HG03175 (cell line): ENCODE measurements around the gene HYAL2.

Experiments used
- ATAC-seq: cut with Tn5 transposase; IDR thresholded peaks from one replicate; pipeline ENCODE4 v1.9.1; 2021; ENCODE audit warnings: mild to moderate bottlenecking, moderate library complexity; ENCODE audit not compliant: unreplicated experiment

The HYAL2 gene

DNA sequence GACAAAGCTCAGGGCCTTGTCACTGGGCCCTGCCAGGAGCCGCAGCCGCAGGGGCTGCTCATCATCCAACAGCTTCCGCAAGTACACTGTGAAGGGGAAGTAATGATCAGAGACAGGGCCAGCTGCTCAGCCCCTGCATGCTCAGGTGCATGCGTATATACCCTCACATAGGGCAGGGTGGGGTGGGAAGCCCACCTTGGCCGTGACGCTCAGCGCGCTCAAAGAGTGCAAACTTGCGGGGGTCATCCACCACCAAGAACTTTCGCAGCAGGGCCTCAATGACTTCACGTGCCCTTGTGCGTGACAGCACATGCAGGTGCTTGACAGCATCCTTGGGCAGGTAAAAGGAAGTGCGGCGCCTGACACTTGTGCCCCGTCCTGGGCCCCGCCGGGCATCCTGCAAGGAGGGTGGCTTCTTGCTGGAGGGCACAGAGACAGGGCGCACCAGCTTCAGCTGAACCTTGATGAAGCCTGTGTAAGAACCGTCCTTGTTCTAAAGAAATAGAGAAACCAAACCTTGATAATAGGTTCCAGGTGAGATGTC is 8.9 kb upstream of the HYAL2 start:
- ATAC-seq, result no peak

DNA sequence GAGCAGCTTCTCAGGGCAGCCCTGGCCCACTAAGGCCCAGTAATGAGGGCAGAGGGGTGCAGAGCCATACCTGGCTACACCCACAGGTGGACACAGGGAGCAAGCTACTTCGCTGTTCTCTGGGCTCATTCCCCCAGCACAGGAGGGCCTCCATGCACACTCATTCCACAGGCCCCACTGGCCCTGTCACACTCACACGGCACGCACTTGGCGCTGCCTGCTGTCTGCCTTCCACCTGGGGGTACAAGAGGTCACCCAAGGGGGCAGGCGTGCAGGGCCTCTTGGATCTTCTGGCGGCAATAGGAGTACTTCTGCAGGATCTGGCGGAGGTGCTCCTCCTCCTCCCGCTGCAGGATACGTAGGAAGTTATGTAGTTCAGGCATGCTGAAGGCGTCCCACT is 7.8 kb upstream of the HYAL2 start:
- no peak for ATAC-seq

DNA sequence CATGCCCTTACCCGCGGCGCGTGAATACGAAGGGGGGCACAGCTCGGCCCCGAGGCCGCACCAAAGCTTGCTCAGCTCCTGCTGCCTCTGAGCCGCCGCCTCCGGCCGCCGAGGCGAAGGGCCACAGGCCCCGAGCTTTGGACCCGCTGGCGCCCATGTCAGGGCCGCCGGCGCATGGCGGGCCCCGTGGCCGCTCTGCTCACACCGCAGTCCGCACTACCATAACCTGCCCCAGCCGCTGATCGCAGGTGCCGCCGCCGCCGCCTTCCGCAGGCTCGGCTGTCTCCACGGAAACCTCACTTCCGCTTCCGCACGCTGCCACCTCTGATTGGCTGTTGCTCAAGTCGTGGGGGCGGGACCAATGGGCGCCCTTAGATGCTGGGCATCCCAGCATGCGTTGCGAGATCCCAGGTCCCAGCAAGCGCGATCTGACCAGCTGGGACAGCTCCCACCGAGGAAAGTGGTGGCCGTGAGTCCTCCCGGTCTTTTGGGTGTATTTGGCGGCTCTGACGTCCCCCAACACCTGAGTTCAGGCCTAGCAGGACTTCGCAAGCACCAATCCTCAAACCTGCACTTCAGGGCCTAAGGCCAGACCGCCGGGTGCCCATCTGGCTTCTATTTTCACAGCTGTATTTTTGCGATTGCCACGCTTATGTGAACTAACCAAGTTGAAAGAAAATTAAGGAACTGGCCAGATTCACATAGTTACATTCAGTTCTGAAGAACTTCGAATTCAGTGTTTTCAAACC is 5.6 kb upstream of the HYAL2 start, which contains the start of gene TUSC2:
TSS of gene TUSC2 (minus strand) at position 281 of the 749 bp plus-strand sequence. CDS start at position 157, 124 bp downstream.
- peak; percentile 90 for ATAC-seq

DNA sequence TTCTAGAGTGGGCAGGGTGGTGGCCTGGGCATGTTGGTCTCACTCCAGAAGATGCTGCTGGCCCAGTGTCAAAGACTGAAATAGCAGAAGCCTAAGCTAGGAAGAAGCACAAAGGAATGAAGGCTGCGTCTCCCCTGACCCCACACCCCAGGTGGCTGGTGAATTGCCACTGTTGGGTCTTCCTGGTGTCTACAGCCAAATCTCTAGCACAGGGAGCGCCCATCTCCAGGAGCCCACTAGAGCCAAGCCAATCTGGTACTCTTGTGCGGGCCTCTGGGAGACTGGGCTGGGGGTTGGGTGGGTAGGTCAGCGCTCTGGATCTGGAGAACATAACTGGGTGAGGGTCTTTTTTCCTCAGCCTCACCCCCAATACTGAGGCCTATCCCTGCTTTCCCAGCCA is 4.6 kb upstream of the HYAL2 start:
- no peak for ATAC-seq

DNA sequence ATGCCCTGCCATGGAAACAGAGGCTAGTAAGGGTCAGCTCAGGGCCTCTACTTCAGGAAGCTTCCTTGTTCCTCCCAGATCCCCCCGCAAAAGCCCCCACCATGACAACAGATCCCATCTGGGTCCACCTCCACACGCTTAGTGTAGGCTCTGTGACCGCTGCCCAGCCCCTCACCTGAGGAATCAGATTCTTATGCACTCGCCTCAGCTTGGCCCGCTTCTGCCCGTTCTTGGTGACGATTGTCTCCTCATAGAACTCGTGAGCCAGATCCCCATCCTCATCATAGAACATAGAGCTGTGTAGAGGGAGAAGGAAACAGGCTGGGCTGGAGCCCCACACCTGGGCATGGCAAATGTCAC is 3.6 kb upstream of the HYAL2 start:
- no peak for ATAC-seq

DNA sequence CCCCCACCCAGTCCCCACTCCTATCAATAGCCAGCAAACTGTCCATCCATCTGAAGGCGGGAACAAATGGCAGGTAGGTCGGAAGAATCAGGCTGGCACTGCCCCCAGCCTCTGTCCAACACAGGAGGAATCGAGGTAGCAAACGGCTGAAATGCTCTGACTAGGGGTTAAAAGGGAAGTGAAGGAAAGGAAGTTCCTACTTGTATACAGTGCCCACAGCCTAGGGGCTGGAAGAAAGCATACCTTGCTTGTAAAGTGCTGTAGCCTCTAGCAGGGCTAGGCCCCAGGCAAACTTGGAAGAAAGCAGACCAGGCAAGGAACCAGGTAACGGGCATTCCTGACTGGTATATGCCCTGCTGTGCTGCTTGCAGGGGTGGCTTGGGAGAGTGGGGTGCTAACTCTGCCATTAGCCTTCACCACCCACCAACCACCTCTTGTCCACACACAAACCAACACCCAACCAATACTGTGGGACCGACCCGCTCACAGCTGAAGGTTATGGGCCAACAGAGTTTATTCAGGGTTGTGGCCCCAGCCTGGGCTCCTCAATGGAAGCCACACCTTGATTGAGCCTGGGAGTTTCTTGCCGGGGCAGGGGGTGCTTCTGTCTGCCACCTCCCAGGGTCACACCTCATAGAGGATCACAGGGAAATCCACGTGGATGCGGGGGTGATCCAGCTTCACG is 3.1 kb upstream of the HYAL2 start:
- ATAC-seq, result no peak

DNA sequence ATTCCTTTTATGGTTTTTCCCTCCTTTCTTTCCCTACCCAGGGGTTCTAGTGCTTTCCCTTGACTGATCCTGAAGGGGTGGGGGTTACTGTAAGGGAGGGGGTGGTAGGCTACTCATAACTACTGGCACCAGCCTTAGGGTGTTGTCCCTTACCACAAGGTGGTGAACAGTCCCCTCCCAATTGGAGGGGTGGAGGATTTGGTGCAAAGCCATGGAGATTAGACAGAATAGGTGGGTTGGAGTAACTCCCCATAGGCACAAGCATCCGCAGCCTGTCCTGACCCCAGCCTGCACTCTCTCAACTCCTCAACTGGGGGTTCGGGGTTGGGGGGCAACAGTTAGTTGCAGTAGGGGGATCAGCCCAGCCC is 2.6 kb upstream of the HYAL2 start:
- ATAC-seq, result no peak

DNA sequence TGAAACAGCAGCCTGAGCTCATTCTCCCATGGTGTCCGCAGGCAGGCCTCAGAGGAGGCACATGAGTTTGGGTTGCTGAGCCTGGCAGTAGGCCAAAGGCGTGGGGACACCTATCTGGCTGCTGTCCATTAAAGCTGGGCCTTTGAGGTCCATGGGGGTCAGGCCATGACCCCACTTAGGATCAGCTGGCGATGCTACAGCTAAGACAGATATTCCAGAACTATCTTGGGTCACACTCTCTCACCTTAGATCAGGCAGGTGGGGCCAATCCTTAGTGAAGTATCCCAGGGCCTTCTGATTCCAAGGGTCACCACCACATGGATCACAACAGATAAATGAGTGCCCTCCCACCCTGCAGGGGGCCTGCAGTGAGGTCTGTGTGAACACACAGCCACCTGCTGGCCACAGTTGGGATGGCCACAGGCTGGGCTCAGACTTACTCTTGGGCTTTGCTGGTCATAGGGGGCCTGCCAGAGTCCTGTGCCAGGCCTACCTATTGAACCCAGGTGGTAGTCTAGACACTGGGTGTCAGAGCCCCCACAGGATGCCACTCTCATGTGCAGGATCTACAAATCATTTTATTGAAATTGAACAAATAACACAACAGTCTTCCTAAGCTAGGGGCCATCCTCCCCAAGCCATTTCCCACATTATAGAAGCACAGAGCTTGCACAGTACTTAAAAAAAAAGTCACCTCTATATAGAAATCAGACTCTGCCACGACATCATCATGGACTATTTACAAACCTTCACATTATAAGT is 2.0 kb upstream of the HYAL2 start:
- ATAC-seq, result no peak

DNA sequence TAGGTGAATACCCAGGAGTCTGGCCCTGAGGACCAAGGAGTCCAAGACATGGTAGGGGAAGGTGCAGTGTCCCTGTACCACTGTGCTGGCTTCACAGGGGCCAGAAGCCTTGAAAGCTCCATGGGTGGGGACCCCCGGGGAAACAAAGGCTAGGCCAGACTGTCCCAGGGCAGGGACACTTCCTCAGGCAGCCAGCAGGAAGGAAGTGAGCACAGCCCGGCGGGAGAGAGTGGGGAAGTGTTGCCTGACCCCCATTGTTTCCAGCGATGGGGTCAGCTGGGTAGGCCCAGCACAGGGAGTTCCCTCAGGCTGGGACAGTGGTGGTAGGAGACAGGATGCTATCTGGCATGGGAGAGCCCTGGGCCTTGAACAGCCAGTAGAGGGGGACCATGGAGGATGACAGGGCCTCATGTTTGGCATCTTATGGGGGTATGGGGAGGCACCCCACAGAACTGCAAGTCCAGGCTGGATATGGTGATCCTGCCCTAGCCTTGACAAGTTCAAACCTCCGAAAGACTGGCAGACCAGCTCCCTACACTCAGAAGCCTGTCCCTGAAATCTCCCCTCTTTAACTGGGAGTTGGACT is 1.2 kb upstream of the HYAL2 start:
- ATAC-seq, result no peak

DNA sequence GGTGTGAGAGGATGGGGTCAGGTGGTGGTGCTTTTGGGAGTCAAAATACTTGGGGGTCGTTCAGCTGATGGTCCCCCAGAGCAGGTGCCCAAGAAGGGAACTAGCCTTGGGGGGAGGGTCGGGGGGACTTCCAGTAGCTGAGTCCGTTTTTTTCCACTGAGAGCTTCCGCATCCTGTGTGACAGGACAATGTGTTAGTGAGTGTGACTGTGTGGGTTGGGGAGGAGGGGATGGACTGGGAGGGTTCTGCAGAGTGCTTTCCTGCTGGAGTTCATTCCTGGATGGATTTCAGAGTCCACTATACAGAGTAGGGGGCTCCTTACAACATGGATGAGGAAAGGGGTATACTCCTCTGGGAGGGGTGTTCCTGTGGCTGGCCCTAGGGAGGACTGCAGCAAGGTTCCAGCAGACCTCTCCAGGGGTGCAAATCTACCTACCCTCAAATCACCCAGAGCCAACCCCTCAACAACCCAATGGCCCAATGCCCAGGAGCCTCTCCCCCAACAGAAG is 601 bp upstream of the HYAL2 start:
- ATAC-seq, result no peak

DNA sequence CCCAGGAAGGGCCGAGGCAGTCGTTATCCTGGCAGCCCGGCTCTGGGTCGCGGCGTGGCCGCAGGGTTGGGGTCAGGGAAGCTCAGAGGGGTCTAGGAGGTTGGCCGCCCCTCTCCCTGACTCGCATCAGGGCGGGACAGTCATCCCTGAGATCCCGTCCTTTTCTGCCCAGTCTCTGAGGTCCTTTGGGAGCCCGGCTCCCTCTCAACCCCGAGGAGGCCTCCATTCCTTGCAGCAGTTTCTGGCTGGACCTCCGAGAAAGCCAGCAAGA is 495 bp downstream of the HYAL2 start:
- no peak for ATAC-seq

DNA sequence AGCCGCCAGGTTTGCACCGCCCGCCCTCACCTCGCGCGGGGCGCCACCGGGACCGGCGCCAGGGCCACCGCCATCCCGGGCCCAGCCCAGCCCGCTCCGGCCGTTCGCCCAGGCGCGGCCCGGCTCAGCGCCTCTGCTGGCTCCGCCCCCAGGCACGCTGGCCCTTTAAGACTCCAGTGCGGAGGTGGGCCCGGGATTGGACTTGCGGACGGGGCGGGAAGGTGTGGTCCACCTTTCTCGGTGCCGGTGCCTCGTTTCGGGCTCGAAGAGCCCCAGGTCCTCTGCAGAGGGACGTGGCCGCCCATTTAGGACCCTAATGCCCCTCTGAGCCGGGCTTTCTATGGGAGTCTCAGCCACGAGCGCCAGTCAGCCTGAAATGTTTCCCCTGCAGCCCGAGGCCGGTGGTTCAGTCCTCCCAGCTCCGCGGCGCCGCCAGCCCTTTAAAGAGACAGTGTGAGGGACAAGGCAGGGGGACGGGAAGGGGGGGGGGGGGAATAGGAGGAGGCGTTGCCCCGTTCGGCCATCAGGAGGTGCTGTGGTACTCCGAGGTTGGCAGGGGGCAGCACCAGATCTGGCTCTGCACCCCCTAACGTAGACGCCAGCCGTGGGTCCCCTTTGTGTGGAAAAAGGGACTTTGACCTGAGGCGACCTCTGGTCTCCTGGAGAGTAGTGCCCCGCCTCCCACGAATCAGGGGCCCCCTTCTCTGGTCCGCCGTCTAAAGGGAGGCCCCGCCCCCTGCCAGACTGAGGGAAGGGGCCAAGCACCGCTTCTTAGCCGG is 1.0 kb downstream of the HYAL2 start:
- ATAC-seq, result peak; percentile 82

DNA sequence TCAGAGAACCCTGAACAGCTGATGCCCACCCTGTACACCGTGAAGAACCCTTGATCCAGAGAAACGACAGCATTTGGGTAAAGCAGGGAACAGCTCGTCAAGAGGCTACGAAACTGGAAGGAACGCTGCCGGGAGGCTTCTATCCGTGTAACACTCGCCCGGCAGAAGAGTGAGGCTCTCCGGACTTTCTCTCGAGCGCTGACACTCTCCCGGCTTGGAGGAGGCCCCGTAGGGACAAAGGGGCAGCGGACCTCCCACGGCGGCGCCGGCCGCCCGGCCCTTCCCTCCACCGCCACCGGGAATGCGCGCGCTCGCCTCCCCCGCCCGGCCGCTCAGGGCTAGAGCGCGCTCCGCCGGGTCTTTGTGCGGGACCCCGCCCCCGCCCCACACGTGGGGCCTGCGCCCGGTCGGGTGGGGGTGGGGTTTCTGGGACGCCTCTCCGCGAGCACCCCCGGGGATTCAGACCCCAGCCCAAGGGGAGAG is 1.7 kb downstream of the HYAL2 start:
- peak; percentile 41 for ATAC-seq

DNA sequence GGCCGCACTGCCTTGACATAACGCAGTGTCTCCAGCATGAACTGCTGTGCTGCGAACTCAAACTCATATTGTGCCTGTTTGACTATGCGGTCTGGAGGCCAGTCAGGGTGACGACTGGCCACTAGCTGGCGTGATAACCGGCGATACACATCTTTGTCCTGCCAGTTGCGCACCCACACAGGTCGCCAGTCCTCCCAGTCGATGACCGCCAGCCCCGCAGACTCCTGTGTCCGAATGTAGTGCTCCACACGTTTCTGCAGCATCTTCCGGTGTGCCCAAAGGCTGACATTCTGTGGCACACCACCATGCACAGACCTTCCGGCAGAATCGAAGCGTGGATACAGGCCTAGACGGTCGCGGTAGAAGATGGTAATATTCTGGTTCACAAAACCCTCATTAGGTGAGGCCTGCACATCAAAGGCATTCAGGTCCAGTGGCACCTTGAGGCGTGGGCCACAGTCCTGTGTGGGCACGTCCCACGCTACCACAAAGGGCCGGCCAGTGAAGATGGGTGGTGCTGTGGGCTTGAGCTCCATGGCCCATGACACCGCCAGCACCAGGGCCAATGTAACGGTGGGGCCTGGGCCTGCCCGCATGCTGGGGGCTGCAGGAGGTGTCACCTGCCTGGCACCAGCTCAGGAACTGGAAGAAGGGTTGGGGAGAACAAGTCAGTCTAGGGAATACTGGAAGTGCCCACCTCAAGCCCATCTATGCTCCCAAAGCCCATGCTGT is 2.5 kb downstream of the HYAL2 start:
- ATAC-seq, result no peak

DNA sequence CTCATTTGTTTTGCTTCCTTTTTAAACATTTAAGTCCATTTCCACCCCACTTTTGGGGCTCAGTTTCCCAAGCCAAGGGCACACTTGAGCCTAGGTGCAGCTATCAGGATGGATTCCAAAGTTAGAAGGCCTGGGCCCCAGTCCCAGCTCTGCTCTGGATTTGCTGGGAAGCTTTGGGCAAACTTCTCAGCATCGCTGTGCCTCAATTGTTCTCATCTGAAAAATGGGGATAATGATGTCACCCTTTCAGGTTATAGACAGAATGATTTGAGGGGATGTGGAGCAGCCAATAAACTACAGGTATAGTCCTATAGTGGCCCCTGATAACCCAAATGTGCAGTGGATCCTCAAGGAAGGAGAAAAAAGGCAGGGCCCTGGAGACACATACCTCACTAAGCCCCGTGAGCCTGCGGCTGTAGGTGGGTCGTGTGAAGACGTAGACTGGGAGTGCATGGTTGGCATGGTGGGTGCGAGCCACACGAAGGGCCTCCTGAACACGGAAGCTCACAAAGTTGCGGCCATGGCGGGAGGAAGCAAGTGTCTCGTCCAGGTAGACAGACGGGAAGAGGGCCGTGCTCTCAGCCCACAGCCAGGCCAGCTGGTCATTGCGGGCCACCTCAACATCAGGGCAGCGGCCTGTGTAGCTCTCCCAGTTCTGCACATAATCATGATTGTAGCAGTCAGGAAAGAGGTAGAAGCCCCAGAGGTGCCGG is 3.2 kb downstream of the HYAL2 start:
- ATAC-seq, result no peak

DNA sequence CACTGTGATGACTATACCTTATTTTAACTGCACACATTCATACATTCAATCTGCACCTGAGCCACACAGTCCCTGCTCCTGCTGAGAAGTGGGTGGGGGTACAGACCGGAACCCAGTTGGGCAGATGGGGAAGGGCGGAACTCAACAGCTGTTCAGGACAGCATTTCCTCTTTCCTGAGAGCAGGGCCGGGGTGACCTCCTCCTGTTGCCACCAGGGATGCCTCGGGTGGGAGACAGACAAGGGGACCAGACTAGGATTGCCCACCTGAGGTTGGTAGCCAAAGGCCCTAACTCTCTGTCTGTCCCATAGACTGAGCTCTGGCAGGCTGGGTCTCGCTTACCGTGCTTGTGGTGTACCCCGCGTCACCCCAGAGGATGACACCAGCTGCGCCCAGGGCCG is 3.9 kb downstream of the HYAL2 start:
- ATAC-seq, result no peak

DNA sequence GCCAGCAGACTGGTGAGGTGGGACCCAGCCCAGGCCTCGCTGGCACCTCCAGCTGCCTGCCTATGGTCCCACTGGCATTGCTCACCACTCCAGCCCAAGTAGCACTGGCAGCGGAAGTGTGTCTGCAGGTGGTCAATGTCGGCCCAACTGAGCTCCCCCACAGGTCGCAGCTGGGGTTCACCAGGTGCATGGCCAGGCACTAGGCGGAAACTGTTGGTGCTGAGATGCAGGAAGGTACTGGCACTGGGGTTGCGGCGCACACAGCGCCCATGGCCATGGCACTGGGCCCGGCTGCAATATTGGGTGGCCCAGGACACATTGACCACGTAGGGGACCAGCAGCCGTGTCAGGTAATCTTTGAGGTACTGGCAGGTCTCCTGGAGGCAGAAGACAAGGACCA is 4.4 kb downstream of the HYAL2 start:
- ATAC-seq, result no peak

DNA sequence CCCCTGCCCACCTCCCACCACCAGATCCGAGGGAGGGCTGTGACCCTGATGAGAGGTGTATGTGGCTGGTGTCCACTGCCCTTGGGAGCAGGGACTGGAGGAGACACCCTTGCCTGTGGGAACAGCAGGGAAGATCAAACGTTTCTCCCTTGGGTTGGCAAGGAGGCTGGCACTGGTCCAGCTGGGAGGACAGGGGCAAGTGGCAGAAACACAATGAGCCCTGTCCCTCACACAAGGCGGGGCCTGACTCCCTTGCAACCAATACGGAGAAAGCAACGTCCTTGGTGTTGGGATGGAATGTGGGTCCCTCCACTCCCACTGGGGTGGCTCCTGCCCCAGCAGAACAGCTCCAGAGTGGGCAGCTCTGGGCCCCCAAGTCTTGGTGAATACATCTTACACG is 5.2 kb downstream of the HYAL2 start:
- no peak for ATAC-seq

DNA sequence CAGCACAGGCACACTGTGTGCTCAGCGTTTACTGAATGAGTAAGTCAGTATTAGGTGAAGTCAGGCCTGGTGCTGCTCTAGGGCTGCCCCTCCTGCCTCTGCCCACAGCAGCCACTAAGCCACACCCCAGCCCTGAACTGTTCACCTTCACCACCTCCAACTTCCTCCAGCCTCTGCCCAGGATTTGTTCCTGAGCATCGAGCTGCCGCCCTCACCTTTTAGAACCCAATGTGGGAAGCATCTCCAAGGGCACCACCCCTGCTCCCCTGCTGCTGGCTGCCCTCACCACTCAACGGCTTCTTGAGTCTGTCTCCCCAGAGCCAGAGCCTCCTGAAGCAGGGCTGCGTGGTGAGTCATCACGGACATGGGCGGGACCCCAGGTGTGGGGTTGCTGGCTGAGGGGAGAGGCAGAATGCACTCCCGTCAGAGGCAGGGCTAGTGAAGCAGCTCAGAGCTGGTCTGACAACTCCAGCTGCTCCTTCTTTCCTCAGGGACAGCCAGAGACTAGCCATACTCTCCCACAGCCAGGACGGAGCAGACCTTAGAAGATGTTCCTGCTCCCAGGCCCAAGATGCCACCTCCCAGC is 5.8 kb downstream of the HYAL2 start:
- ATAC-seq, result no peak
